ENCODE results near the gene FAM120B. TPM values are rescaled to one million over a fixed set of nuclear protein-coding genes. Genes with fewer than 3 reads are reported as not detected.

Gene FAM120B
- total RNA-seq, 2 experiments from 2014 or later = 20.4 to 26.0 TPM

DNA sequence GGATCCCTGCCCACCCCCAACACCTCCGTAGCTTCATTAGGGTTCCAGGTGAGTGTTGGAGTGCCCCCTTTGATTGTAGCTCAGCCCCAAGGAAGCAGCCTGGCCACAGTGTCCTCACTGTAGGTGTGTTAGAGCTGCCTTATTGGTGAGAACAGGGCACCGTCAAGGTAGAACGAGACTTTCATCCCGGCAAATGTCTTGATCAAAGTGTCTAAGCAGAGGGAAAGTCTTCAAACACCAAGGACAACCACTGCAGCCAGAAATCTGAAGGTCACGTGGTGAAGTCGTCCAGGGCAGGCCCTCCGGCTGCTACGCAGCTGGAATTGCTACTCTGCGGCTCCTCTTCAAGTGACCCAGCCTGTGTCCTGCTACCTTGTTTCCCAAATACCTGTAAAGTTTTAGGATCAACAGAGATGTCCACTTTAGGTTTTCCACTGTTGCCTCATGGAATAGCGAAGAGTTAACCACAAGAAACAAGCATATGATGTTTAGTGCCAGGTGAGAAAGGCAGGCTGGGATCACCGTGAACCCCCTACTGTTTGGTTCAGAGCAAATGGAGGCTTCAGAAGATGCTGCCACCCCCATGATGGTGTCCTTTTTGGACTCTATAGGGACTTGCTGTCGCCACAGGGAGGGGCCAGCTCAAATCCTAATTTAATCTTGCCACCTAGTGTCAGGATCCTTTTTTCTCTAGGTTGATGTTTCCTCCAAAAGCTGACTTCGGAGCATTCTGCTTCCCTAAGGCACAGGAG lies 14.0 kb upstream of the FAM120B start:
- H3K4me1 Mint-ChIP-seq = peaks cover 32% of the 10 kb centered on the region
- H3K4me3 Mint-ChIP-seq = no peak overlapping the region
- H3K36me3 Mint-ChIP-seq = no peaks in the 10 kb centered on the region
- no peaks in the 10 kb centered on the region for H3K9me3 Mint-ChIP-seq (ENCODE audit: low read depth)
- H3K27me3 Mint-ChIP-seq = peaks cover 74% of the 10 kb centered on the region
- ATAC-seq (no peak), DNase-seq (peak; percentile 40)
- no peak overlapping the region for H3K27ac Mint-ChIP-seq
- CTCF ChIA-PET = interaction anchor here (1.0 to 3.7 kb wide), 7 partner anchors 10 to 503 kb away, joined by 3 to 18 read pairs (median 7); no protein-coding TSS in a partner anchor

DNA sequence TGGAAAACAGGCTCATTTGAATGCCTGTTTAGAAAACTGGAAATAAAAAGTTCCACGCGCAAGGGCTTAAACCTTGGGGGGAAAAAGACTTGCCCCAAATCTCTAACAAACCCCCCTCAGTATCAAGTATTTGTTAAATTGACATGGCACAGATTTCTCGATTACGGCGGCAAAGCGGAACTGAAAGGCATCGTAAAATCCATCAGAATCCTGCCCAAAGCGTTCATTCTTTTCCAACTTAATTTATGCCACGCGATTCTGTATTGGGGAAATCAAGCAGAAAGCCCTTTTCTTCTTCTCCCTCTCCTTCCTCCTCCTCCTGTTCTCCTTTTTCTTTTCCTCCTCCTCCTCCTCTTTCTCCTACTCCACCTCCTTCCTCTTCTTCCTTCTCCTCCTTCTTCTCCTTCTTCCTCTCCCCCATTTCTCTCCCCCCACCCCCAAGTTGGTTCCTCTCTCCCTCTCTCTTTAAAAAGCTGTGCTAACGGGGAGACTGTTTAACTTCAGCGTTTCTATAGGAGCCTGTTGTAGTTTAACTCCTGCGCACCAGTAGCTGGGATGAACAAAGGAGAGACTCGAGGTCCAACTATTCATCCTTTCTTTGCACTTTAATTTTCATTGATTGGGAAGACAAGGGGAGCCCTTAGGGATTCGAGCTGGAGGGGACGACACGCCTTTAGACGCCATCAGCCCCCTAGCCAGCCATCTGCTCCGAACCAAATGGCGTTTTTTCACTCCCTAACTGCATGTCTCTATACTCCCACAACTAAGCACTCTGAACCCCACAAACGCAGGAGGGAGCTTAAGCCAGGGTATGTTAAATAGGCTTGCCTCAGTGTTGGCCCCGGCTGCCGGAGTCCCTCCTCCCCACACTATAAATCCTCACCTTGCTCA lies 13.0 kb upstream of the FAM120B start:
- ATAC-seq (no peak), DNase-seq (peak; percentile 30)
- Mint-ChIP-seq H3K36me3 (no peaks in the 10 kb centered on the region), H3K4me3 (no peak overlapping the region), H3K4me1 (peaks cover 33% of the 10 kb centered on the region), H3K9me3 (ENCODE audit: low read depth) (no peaks in the 10 kb centered on the region), H3K27ac (no peak overlapping the region), H3K27me3 (peaks cover 74% of the 10 kb centered on the region)
- CTCF ChIA-PET = interaction anchor here (1.1 to 3.7 kb wide), 6 partner anchors 9 to 462 kb away, joined by 3 to 18 read pairs (median 6); no protein-coding TSS in a partner anchor

DNA sequence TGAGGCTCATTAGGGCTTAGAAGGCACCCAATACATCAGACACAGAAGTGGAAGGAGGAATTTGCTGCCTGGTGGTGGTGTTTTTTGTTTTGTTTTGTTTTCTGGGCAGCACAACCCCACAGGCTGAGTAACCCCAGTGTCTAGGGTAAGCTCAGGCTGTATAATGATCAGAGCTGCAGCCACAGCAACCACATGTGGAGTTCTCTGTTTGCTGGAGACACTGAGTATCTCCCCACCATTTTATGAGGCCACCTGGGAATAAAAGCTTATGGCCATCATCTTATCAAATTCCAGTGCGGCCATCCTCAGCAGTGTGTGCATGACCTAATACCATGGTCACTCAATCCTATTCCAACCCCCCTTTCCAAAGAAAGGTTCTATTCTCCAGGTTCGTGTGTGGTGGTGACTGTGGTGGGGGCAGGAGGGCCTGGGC lies 12.2 kb upstream of the FAM120B start:
- no peak overlapping the region for H3K4me3 Mint-ChIP-seq
- CTCF ChIA-PET = interaction anchor here (0.8 to 1.1 kb wide), 2 partner anchors 13 to 463 kb away, joined by 3 read pairs; no protein-coding TSS in a partner anchor
- no peaks in the 10 kb centered on the region for H3K36me3 Mint-ChIP-seq
- DNase-seq (no peak), ATAC-seq (no peak)
- H3K9me3 Mint-ChIP-seq (ENCODE audit: low read depth) = no peaks in the 10 kb centered on the region
- H3K27ac Mint-ChIP-seq = no peak overlapping the region
- peaks cover 31% of the 10 kb centered on the region for H3K4me1 Mint-ChIP-seq
- peaks cover 77% of the 10 kb centered on the region for H3K27me3 Mint-ChIP-seq

DNA sequence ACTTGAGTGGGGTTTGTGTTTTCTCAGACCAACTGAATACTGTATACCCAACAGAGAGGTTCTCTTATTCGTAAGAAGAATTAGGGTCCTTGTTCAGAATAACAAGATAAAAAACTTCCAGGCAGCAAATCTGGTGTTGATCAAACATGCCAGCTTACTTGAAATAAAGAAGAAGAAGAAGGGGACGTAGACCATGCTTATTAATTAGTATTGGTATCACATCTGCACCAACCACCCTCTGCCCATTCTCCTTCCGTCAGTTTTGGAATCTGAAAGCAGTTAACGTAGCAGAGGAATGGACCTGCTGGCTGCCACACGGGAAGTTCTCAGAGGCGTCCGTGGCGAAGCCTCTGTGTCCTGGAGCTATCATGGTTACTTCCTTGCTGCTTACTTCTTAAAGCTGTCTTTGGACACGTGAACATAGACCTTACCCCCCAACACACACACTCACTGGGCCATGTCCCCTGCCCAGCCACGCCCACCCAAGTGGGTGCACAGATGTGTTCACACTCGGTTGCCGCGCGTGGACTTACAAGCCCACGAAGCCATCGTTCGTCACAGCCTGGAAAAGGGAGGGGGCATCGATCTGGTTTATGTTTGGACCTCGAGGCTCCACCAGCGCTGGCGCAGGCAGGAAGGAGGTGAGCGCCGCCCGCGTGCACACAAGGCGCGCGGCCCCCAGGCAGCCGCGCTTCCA lies 11.6 kb upstream of the FAM120B start:
- Mint-ChIP-seq H3K27me3 (peaks cover 82% of the 10 kb centered on the region), H3K4me3 (peak overlapping the region; percentile 19), H3K27ac (no peak overlapping the region), H3K9me3 (ENCODE audit: low read depth) (no peaks in the 10 kb centered on the region), H3K36me3 (peaks cover under 1% of the 10 kb centered on the region), H3K4me1 (peaks cover 31% of the 10 kb centered on the region)
- ATAC-seq (no peak), DNase-seq (no peak)
- CTCF ChIA-PET = interaction anchor here (0.8 to 1.1 kb wide), 2 partner anchors 14 to 463 kb away, joined by 3 read pairs; no protein-coding TSS in a partner anchor

DNA sequence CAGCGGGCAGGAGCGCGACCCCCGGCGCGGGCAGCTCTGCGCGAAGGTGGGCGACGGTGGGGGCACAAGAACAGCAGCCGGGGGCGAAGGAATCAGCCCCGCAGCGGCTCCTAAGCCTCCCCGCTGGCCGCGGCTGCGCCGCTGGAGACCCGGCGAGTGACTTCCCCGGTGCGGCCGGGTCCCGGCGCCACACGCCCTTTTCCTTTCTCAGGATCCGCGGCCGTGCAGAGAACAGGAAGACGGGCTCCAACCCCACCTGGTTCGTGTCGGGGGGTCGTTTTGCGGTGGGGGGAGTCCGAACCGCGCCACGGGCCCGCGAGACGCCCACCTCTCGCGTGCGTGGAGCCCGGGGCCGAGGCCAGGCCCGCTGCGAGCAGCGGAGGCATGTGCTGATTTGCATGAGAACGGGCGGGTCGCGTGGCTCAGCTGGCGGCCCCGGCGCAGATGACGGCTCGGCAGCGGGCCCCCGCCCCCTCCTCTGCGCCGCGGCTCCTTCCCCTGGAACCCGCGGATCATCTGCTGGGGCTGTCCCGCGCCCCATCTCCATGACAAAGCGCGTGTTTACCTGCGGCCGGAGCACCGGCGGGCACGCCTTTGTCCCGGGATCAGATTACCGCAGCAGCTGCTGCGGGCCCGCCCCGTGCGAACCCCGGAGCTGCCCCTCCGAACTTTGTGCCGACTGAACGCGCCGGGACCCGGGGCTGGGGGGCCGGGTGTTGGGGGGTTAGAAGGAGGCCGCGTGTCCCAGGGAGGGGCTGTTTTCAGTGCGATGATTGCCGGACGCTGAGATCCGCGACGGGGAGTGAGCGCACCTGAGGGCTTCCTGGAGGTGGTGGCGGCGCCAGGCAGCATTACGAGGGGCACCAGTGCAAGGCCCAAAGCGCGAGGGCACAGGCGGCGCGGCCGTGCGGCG lies 10.8 kb upstream of the FAM120B start:
- peaks cover 29% of the 10 kb centered on the region for H3K4me1 Mint-ChIP-seq
- H3K27ac Mint-ChIP-seq = no peak overlapping the region
- peak overlapping the region; percentile 51 for H3K4me3 Mint-ChIP-seq
- H3K36me3 Mint-ChIP-seq = peaks cover 2% of the 10 kb centered on the region
- CTCF ChIA-PET = no interaction called here
- H3K9me3 Mint-ChIP-seq (ENCODE audit: low read depth) = no peaks in the 10 kb centered on the region
- peaks cover 80% of the 10 kb centered on the region for H3K27me3 Mint-ChIP-seq
- DNase-seq (no peak), ATAC-seq (peak; percentile 30)

DNA sequence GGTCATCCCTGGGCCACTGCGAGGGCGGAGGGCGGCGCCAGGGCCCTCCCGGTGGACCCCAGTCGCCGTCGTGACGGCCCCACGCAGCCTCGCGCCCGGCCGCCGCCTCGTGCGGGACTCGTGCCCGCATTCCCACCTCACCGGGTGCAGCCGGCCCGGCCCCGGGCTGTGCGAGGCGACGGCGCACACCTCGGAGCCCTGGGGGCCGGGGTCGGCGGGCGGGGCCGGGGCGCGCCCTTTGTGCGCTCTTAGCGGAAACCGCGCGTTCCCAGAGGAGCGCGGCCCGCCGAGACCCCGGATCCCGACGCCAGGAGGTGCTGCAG lies 10.2 kb upstream of the FAM120B start:
- H3K9me3 Mint-ChIP-seq (ENCODE audit: low read depth) = no peaks in the 10 kb centered on the region
- peaks cover 3% of the 10 kb centered on the region for H3K36me3 Mint-ChIP-seq
- no peak for ATAC-seq
- H3K27me3 Mint-ChIP-seq = peaks cover 79% of the 10 kb centered on the region
- CTCF ChIA-PET = no interaction called here
- H3K4me1 Mint-ChIP-seq = peaks cover 29% of the 10 kb centered on the region
- no peak overlapping the region for H3K27ac Mint-ChIP-seq
- no peak for DNase-seq
- H3K4me3 Mint-ChIP-seq = no peak overlapping the region

DNA sequence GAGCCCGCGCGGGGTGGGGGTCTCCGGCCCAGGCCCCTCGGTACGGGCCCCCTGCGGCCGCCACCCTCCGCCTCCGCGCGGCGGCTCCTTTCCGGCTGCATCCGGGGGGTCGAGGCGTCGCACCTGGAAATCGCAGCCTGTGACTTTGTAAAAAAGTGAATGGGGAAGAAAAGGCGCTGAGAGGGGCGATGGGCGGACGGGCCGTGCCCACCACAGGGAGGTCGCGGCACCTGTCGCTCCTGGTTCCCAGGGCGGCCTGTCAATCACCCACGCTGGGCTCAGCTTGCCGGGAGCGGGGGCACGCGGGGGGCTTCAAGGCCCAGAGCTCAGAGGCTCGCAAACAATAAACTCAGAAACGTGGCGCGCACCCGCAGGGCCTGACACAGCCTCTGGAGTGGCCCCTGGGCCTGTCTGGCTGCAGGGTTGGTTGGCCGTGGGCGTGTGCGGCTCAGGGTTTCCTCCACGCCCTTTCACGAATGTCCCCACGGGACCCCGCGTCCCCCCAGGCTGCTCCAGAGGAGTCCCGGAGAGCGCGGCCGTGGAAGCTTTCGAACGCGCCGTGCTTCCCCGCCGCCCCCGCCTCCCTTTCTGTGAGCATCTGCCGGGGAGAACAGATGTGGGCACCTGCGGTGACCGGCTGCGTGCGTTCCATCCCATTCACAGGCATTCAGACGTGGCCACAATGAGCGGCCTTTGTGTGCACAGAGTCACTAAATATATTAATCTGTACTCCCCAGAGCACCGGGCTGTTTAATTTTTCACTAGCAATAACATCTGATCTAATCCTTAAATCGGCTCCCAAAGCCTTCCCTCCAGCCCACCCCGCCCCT lies 9.6 kb upstream of the FAM120B start:
- DNase-seq (no peak), ATAC-seq (no peak)
- Mint-ChIP-seq H3K9me3 (ENCODE audit: low read depth) (peaks cover 5% of the 10 kb centered on the region), H3K27me3 (peaks cover 80% of the 10 kb centered on the region), H3K4me3 (no peak overlapping the region), H3K27ac (no peak overlapping the region), H3K36me3 (peaks cover 6% of the 10 kb centered on the region), H3K4me1 (peaks cover 26% of the 10 kb centered on the region)
- CTCF ChIA-PET = no interaction called here

DNA sequence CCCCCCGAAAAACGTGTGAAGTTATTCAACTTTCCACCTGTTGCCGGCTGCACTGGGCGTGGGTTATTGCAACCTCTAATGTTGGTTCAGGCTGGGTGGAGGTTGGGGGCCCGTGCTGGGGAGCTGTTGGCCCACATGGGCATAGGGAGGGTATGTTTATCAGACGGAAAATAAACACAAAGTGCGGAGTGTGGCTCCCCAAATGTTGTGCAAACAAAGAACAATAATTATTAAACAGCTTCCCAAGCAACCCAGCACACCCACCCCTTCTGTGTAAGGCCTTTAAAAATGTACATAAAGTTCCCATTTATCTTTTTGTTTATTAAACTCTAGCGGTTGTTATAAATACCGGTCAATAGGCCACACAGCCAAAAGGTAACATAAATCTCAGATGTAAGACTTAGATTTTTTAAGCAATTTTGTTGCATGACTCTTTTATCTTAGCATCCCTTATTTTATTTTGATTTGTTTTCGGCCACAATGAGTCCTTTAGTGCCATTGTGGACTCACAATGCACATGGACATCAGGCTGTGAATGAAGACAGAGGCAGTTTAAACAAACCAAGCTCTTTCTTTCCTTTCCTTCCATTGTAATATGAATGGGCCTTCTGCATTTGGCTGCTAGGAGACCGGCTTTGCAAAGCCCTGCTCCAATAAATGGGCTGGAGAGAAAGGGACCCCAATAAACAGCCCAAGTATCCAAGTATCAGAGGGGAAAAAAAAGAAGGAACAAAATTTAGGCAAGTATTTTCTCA lies 8.8 kb upstream of the FAM120B start:
- CTCF ChIA-PET = no interaction called here
- Mint-ChIP-seq H3K4me1 (peaks cover 19% of the 10 kb centered on the region), H3K9me3 (ENCODE audit: low read depth) (peaks cover 5% of the 10 kb centered on the region), H3K36me3 (peaks cover 6% of the 10 kb centered on the region), H3K27ac (no peak overlapping the region), H3K4me3 (no peak overlapping the region), H3K27me3 (peaks cover 80% of the 10 kb centered on the region)
- no peak for DNase-seq
- no peak for ATAC-seq

DNA sequence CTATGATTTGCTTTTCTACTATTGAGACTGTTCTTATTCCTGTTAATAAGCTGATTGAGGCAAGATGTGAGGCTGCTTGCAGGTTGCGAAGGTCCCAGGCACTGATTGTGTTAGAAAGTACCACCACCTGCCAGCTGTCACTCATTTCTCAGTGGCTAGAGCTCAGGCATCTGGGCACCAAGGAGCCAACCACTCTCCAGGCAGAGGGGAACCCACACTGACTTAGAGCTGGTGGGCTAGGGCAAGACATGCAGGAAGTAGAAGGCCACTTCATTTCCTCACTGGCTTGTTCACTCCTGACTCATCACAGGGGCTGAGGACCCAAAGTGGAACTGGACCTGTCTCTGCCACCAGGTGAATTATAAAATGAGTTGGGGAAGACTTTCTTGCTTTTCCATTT lies 7.9 kb upstream of the FAM120B start:
- CTCF ChIA-PET = no interaction called here
- DNase-seq (no peak), ATAC-seq (no peak)
- Mint-ChIP-seq H3K36me3 (peaks cover 6% of the 10 kb centered on the region), H3K9me3 (ENCODE audit: low read depth) (peaks cover 5% of the 10 kb centered on the region), H3K4me3 (no peak overlapping the region), H3K27me3 (peaks cover 73% of the 10 kb centered on the region), H3K27ac (no peak overlapping the region), H3K4me1 (peaks cover 12% of the 10 kb centered on the region)

DNA sequence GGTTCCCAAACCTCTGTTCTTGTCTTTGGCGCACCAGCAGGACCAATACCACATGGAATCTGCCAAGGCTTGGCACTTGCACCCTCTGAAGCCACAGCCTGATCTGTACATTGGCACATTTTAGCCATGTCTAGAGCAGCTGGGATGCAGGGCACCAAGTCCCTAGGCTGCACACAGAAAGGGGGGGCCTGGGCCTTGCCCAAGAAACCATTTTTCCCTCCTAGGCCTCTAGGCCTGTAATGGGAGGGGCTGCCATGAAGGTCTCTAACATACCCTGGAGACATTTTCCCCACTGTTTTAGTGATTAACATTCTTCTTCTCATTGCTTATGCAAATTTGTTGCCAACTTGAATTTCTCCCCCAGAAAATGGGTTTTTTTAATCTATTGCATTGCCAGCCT lies 5.4 kb upstream of the FAM120B start:
- H3K36me3 Mint-ChIP-seq = peaks cover 6% of the 10 kb centered on the region
- peaks cover 5% of the 10 kb centered on the region for H3K9me3 Mint-ChIP-seq (ENCODE audit: low read depth)
- no peak overlapping the region for H3K4me3 Mint-ChIP-seq
- ATAC-seq = no peak
- H3K4me1 Mint-ChIP-seq = peaks cover 8% of the 10 kb centered on the region
- H3K27ac Mint-ChIP-seq = no peak overlapping the region
- CTCF ChIA-PET = no interaction called here
- DNase-seq = no peak
- H3K27me3 Mint-ChIP-seq = peaks cover 63% of the 10 kb centered on the region

DNA sequence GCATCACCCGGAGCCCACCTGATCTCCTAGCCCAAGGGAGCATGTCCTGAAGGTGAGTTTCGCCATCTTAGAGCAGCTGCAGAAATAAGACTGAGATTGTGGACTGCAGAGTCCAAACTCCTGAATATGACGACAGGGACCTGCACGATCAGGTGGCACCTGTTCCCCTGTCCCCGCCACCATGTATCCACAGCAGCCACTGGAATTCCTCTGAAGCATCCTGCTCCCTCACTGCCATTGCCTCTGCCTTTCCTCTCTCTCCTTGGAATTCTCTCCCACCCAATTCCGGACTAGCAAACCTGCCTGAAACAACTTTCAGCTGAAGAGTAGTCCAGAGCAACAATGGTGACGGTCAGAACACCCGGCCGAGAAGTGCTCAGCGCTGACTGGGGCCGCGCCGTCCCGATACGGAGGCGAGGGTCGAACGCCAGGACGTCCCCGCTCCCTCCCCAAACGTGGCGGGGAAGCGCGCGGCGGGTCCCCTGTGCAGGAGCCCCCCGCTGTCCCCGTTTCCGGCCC lies 694 bp upstream of the FAM120B start:
- peaks cover 5% of the 10 kb centered on the region for H3K9me3 Mint-ChIP-seq (ENCODE audit: low read depth)
- H3K36me3 Mint-ChIP-seq = peaks cover 13% of the 10 kb centered on the region
- H3K4me1 Mint-ChIP-seq = peaks cover 30% of the 10 kb centered on the region
- H3K27ac Mint-ChIP-seq = peak overlapping the region; percentile 10
- H3K27me3 Mint-ChIP-seq = peaks cover 24% of the 10 kb centered on the region
- CTCF ChIA-PET = interaction anchor here (1.4 kb wide), 1 partner anchor 211 kb away, joined by 5 read pairs; no protein-coding TSS in a partner anchor
- DNase-seq (no peak), ATAC-seq (no peak)
- peak overlapping the region; percentile 93 for H3K4me3 Mint-ChIP-seq

Measured in activated CD8-positive, alpha-beta memory T cell treated with anti-CD3 and anti-CD28 coated beads, Interleukin-2, amount 10 ng/mL, durations not matched to agents 7 days and 5 days (primary cell).